SK-N-SH (cell line): ENCODE measurements around the gene CYP27C1.

ENCODE experiments used
- CHD2 ChIP-seq: fragments of 150-350 bp; IDR thresholded peaks from 2 replicates; pipeline ENCODE4 v1.6.1; 2018; ENCODE audit warnings: low read length; ENCODE audit not compliant: partially characterized antibody
- TF ChIP-seq, protein P1 (sequence below): IDR thresholded peaks from 2 replicates; pipeline ENCODE4 v1.6.1; 2012; ENCODE audit warnings: mild to moderate bottlenecking, low read depth, low read length, moderate library complexity

- TF ChIP-seq, protein P1, sequence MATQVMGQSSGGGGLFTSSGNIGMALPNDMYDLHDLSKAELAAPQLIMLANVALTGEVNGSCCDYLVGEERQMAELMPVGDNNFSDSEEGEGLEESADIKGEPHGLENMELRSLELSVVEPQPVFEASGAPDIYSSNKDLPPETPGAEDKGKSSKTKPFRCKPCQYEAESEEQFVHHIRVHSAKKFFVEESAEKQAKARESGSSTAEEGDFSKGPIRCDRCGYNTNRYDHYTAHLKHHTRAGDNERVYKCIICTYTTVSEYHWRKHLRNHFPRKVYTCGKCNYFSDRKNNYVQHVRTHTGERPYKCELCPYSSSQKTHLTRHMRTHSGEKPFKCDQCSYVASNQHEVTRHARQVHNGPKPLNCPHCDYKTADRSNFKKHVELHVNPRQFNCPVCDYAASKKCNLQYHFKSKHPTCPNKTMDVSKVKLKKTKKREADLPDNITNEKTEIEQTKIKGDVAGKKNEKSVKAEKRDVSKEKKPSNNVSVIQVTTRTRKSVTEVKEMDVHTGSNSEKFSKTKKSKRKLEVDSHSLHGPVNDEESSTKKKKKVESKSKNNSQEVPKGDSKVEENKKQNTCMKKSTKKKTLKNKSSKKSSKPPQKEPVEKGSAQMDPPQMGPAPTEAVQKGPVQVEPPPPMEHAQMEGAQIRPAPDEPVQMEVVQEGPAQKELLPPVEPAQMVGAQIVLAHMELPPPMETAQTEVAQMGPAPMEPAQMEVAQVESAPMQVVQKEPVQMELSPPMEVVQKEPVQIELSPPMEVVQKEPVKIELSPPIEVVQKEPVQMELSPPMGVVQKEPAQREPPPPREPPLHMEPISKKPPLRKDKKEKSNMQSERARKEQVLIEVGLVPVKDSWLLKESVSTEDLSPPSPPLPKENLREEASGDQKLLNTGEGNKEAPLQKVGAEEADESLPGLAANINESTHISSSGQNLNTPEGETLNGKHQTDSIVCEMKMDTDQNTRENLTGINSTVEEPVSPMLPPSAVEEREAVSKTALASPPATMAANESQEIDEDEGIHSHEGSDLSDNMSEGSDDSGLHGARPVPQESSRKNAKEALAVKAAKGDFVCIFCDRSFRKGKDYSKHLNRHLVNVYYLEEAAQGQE: no peak
- TF ChIP-seq CHD2: peak; percentile 18
These were observed 22.4 kb downstream of the CYP27C1 start for GRCh38 chr2:127197475-127198385.
